ENCODE measurements around the gene DTNBP1. TPM values are rescaled to one million over a fixed set of nuclear protein-coding genes. Genes with fewer than 3 reads are reported as not detected.

The DTNBP1 gene
- total and polyA plus RNA-seq, 2 of the 8 experiments (the other 6 are each of a cell fraction or from before 2014, with no cell fraction given) = 13.5 to 22.1 TPM

- ChIA-PET POLR2A (ENCODE audit: partially characterized antibody) (interaction anchor here (2.6 kb wide), 1 partner anchor 8 kb away, joined by 7 read pairs; no protein-coding TSS in a partner anchor), CTCF (ENCODE audit: partially characterized antibody) (interaction anchor here (0.7 to 2.3 kb wide), 4 partner anchors 9 to 119 kb away, joined by 3 to 9 read pairs (median 8); no protein-coding TSS in a partner anchor)
- no peaks in the 10 kb centered on the region; the same call in 1 of the 2 replicates for H3K23me2 ChIP-seq (ENCODE audit: low read depth, low read length)
- H3K79me2 ChIP-seq (ENCODE audit: control insufficient read depth in 1 of 2, insufficient read depth in 2 of 2, low read length in 2 of 2) = peaks cover 0 to 100% of the 10 kb centered on the region in 2 experiments; a peak in 2 of 4 replicates
- no peak overlapping the region for H3K56ac ChIP-seq (replicated peaks; ENCODE audit: insufficient read length, low read depth, low read length)
- no peak overlapping the region for H3K4me2 ChIP-seq (ENCODE audit: insufficient read depth in 1 of 2, low read depth in 2 of 2, low read length in 2 of 2)
- no peak overlapping the region for H4K5ac ChIP-seq (ENCODE audit: insufficient read length, low read depth, low read length)
- 94% methylated on average over 26 of the region's 26 CpGs; no CpG with 5 or more reads in 1 of the 2 experiments for WGBS, 2 experiments (ENCODE audit: extremely low coverage in 1 of 2, insufficient coverage in 1 of 2, insufficient read length in 1 of 2, insufficient replicate concordance in 2 of 2, low coverage in 1 of 2, low lambda C conversion rate in 2 of 2, missing lambda C conversion rate in 1 of 2)
- H3K4ac ChIP-seq (replicated peaks; ENCODE audit: insufficient read length, low read depth, low read length) = no peak overlapping the region
- H3K27me3 ChIP-seq (replicated peaks in 1 of 4; ENCODE audit: control insufficient read depth in 3 of 4, extremely low read depth in 1 of 4, insufficient read depth in 3 of 4, low read length in 3 of 4) = no peaks in the 10 kb centered on the region; a peak in 2 of 7 replicates
- peaks cover 0 to 13% (median 8%) of the 10 kb centered on the region in 4 experiments; a peak in 6 of 7 replicates for H3K4me1 ChIP-seq (replicated peaks in 1 of 4; ENCODE audit: control insufficient read depth in 3 of 4, insufficient read depth in 4 of 4, low read length in 3 of 4)
- no peak overlapping the region for H2BK120ac ChIP-seq (replicated peaks; ENCODE audit: low read depth, low read length)
- no peak for FAIRE-seq
- no peak overlapping the region for H2BK15ac ChIP-seq (ENCODE audit: low read length)
- H2BK12ac ChIP-seq (ENCODE audit: low read depth, low read length) = no peak overlapping the region
- H2BK20ac ChIP-seq (ENCODE audit: low read length) = no peak overlapping the region
- H3K9me3 ChIP-seq (ENCODE audit: insufficient read depth in 2 of 2, low read depth in 1 of 2, low read length in 1 of 2) = no peaks in the 10 kb centered on the region
- H3K9ac ChIP-seq (replicated peaks in 1 of 4; ENCODE audit: extremely low read depth in 1 of 4, low read depth in 3 of 4, low read length in 3 of 4) = no peak overlapping the region
- H2AK5ac ChIP-seq (ENCODE audit: low read depth, low read length) = no peak overlapping the region
- H3K14ac ChIP-seq (ENCODE audit: insufficient read length) = no peak overlapping the region
- H3K23ac ChIP-seq (ENCODE audit: insufficient read length) = no peak overlapping the region
- H2AFZ ChIP-seq (ENCODE audit: low read length) = no peak overlapping the region
- no peak overlapping the region for H4K8ac ChIP-seq (ENCODE audit: extremely low read depth, insufficient read depth, low read length)
- peaks cover 47 to 55% of the 10 kb centered on the region in 2 experiments for H4K20me1 ChIP-seq (replicated peaks in 1 of 2; ENCODE audit: control insufficient read depth in 1 of 2, insufficient read depth in 2 of 2, low read length in 2 of 2)
- no peak overlapping the region for H3K27ac ChIP-seq (ENCODE audit: low read depth, low read length)
- H3K18ac ChIP-seq (ENCODE audit: extremely low read depth, low read length) = no peak overlapping the region
- H3K36me3 ChIP-seq (ENCODE audit: control insufficient read depth in 2 of 4, insufficient read depth in 4 of 4, low read length in 3 of 4) = peaks cover 44 to 99% (median 79%) of the 10 kb centered on the region in 4 experiments
- no peak for DNase-seq (ENCODE audit: low read depth in 1 of 2, low spot score in 2 of 2)
- TF ChIP-seq RAD21 (IDR thresholded peaks at IDR 0.05 in 1 of 2, conservative IDR thresholded peaks at IDR 0.05 in 1 of 2; ENCODE audit: low read depth in 2 of 2, low read length in 2 of 2) (peak in 1 of 2 experiments; percentile 12; a peak in 1 of 4 replicates), TBP (IDR thresholded peaks at IDR 0.05; ENCODE audit: low read depth, low read length) (no peak)
- H3K79me1 ChIP-seq (ENCODE audit: low read depth, low read length) = peaks cover 31% of the 10 kb centered on the region
- no peak overlapping the region for H3K4me3 ChIP-seq (ENCODE audit: extremely low read depth in 1 of 4, insufficient read depth in 2 of 4, low read depth in 3 of 4, low read length in 4 of 4)
- no peak overlapping the region for H4K91ac ChIP-seq (replicated peaks; ENCODE audit: insufficient read length, low read length)
- no peak overlapping the region for H2BK5ac ChIP-seq (ENCODE audit: low read depth, low read length)
Observed at GRCh38 chr6:15504581-15505350, 158.1 kb downstream of the DTNBP1 start.
